ENCODE measurements around the gene FEZ2.

The FEZ2 gene

GRCh38 chr2:36530178-36530982, 67.6 kb downstream of the FEZ2 start:
- peak; percentile 41 for DNase-seq (ENCODE audit: low read depth)

- DNase-seq (ENCODE audit: low read depth), result no peak
Measured at GRCh38 chr2:36528766-36529392, 69.1 kb downstream of the FEZ2 start.

GRCh38 chr2:36528274-36528673, 69.7 kb downstream of the FEZ2 start:
- no peak for DNase-seq (ENCODE audit: low read depth)

DNA sequence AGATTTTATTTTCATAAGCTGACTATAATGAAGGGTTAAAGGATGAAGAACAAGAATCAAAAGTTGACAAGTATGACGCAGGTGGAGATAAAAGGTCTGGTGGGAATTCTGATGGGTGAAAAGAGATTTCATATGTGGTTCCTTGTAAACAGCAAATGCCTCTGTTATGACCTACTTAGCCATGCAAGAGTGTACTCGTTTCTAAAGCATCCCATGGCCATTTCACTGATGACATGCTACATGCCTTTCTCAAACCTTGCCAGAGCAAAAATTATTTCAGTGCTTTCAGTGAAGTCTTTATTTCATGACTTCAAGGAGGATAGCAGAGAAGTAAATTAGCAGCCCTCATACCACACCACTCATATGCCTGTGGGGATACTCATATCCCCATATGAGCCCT, 71.7 kb downstream of the FEZ2 start:
- no peak for DNase-seq (ENCODE audit: low read depth)

- no peak for DNase-seq (ENCODE audit: low read depth)
Measured at GRCh38 chr2:36525245-36525644, 72.7 kb downstream of the FEZ2 start.

GRCh38 chr2:36523153-36523552, 74.8 kb downstream of the FEZ2 start:
- DNase-seq (ENCODE audit: low read depth), result no peak

- no peak for DNase-seq (ENCODE audit: low read depth)
Measured at GRCh38 chr2:36520431-36520830, 77.5 kb downstream of the FEZ2 start.

GRCh38 chr2:36516136-36516870, 81.7 kb downstream of the FEZ2 start:
- no peak for DNase-seq (ENCODE audit: low read depth)

DNA sequence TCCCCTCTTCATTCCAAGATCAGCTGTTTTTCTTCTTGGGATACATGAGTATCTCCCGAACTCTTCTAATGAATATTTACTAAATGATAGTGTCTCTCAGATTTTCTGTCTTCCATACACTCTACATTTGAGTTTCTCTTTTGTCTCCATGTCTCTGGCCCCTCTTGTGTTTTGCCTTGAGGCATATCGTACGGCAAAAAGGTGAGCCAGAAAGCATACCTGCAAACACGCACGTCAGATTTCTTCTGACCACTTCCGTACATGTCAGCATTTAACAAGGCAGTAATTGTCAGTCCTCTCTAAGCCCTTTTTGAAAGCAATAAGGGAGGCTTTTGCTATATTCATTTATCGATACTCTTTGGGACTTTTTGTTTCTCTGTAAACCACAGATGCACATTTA, 82.4 kb downstream of the FEZ2 start:
- DNase-seq (ENCODE audit: low read depth), result no peak

GRCh38 chr2:36513661-36514060, 84.3 kb downstream of the FEZ2 start:
- DNase-seq (ENCODE audit: low read depth), result no peak

DNA sequence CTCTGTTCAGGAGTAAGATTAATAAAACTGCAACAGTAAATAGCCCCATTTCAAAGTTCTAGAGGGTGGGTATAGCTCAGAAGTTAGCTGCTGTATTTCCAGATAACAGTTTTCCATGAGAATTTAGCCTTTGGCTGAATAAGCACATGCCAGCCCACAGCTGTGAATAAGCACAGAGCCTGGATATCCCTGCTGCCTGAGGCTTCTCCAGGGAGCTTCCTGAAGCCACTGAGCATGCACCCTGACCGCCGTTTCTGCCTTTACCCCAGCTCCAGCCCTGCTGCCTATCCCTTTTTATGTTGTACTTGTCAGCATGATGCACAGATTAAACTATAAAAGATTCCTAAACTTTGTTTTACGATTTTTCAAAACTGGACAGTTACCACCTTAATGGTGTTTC, 85.3 kb downstream of the FEZ2 start:
- DNase-seq (ENCODE audit: low read depth), result no peak

GRCh38 chr2:36511858-36512603, 85.9 kb downstream of the FEZ2 start:
- no peak for DNase-seq (ENCODE audit: low read depth)

GRCh38 chr2:36509075-36509474, 88.9 kb downstream of the FEZ2 start:
- no peak for DNase-seq (ENCODE audit: low read depth)

DNA sequence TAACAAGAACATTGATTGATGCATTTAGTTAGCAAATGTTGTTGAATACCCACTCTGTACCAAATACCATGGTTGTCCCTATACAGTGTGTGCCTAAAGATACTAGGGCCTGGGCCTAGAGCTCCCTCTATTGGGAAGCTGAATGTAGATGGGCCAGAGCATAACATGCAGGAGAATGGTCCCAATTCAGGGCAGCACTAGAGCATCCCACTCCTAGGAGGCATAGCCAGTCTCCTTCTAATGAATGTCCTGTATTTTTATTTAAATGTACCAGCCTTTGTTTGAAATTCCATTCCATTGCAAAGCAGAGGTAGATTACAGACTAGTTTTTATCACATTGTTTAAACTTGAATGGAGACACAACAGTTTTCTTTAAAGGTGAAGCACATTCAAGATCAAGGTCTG, 90.6 kb downstream of the FEZ2 start:
- no peak for DNase-seq (ENCODE audit: low read depth)
